Vagina (tissue), 2 donors: ENCODE data around the gene FGFRL1. TPM values are rescaled to one million over a fixed set of nuclear protein-coding genes. Genes with fewer than 3 reads are reported as not detected.

Source experiments
- DNase-seq, 2 donors: peaks; one replicate each; pipeline ENCODE4 v3.0.0-alpha.2; 2017; ENCODE audit errors: extremely low spot score in 2 of 2
- H3K27ac ChIP-seq: fragments of 200-600 bp; sonication (generic); one replicate; pipeline ENCODE4 v1.5.1; 2019
- H3K27me3 ChIP-seq: fragments of 200-600 bp; sonication (generic); one replicate; pipeline ENCODE4 v1.5.1; 2019
- H3K36me3 ChIP-seq, 2 donors: fragments of 200-600 bp; sonication (generic); one replicate each; pipeline ENCODE4 v1.5.1; 2017 to 2019
- H3K4me1 ChIP-seq: fragments of 200-600 bp; sonication (generic); one replicate; pipeline ENCODE4 v1.5.1; 2019
- H3K4me3 ChIP-seq, 2 donors: fragments of 200-600 bp; sonication (generic); 1 replicate in 1 of 2; 2 replicates in 1 of 2; pipeline ENCODE4 v1.5.1; 2016 to 2019
- H3K9me3 ChIP-seq: fragments of 200-600 bp; sonication (generic); one replicate; pipeline ENCODE4 v1.5.1; 2019
- CTCF ChIP-seq, 3 experiments: fragments of 450-650 bp in 2 of 3; fragments of 200-600 bp in 1 of 3; sonication (generic) in 1 of 3; IDR thresholded peaks; one replicate each; pipeline ENCODE4 v1.5.1; 2017 to 2019; ENCODE audit warnings: antibody characterized with exemption in 3 of 3, mild to moderate bottlenecking in 2 of 3, moderate library complexity in 2 of 3
- POLR2A ChIP-seq, 2 donors: fragments of 450-650 bp; IDR thresholded peaks; one replicate each; pipeline ENCODE4 v1.6.1; 2017; ENCODE audit warnings: antibody characterized with exemption in 2 of 2, mild to moderate bottlenecking in 2 of 2, moderate library complexity in 2 of 2
- POLR2AphosphoS5 ChIP-seq, 2 donors: sonication (generic); formaldehyde crosslinking; IDR thresholded peaks; one replicate each; pipeline ENCODE4 v1.9.0; 2017; ENCODE audit warnings: antibody characterized with exemption in 2 of 2, mild to moderate bottlenecking in 2 of 2, low read depth in 1 of 2; ENCODE audit not compliant: insufficient read depth in 1 of 2
- intact Hi-C: fragments of 100-400 bp; cut with DNase I; formaldehyde crosslinking; loops from one replicate; pipeline ENCODE4 v1.15.1; 2023
- total RNA-seq: library from RNA; depleted of rRNA; stranded (reverse); fragments of >200 nt; gene quantifications from one replicate; pipeline ENCODE4 v1.2.3, GENCODE V29; 2016

The FGFRL1 gene
- total RNA-seq, 1 donor from 2014 or later = 20.9 TPM

DNA sequence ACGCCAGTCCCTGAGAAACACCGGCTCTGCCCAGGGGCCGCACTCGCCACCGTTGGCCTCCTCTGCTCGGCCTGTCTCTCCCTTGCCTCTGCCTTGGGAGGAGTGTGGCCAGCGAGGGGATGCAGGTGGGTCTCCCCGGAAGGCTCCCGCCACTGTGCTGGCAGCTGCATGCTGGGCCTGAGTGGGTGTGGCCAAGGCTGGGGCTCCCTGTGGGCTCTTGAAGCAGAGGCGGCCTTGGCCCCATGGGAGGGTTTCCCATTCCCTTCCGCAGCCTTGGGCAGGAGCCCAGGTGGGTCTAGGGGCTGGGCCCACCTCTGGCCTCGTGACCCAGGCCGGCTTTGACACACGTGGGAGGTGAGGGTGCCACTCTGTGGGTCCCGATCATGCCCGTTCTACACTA lies 19.1 kb downstream of the FGFRL1 start:
- TF ChIP-seq POLR2AphosphoS5 (IDR thresholded peaks at IDR 0.05; ENCODE audit: insufficient read depth in 1 of 2, low read depth in 1 of 2) = no peak
- TF ChIP-seq CTCF (IDR thresholded peaks at IDR 0.05) = no peak
- TF ChIP-seq POLR2A (IDR thresholded peaks at IDR 0.05) = no peak
- peaks cover 19% of the 10 kb centered on the region for H3K4me1 ChIP-seq
- H3K27me3 ChIP-seq = no peaks in the 10 kb centered on the region
- DNase-seq = no peak
- no peak overlapping the region for H3K4me3 ChIP-seq
- no peak overlapping the region for H3K27ac ChIP-seq
- H3K36me3 ChIP-seq = no peaks in the 10 kb centered on the region
- H3K9me3 ChIP-seq = no peaks in the 10 kb centered on the region
- intact Hi-C loops = no loop called here

- intact Hi-C loops = no loop called here
- Histone ChIP-seq H3K36me3 (no peaks in the 10 kb centered on the region), H3K4me1 (peaks cover 21% of the 10 kb centered on the region), H3K27ac (no peak overlapping the region), H3K4me3 (no peak overlapping the region), H3K27me3 (no peaks in the 10 kb centered on the region), H3K9me3 (no peaks in the 10 kb centered on the region)
- TF ChIP-seq CTCF (IDR thresholded peaks at IDR 0.05) (no peak), POLR2AphosphoS5 (IDR thresholded peaks at IDR 0.05; ENCODE audit: insufficient read depth in 1 of 2, low read depth in 1 of 2) (no peak), POLR2A (IDR thresholded peaks at IDR 0.05) (no peak)
- DNase-seq = no peak
Observed at GRCh38 chr4:1031346-1031745, 19.9 kb downstream of the FGFRL1 start.

GRCh38 chr4:1031956-1032795 lies 20.8 kb downstream of the FGFRL1 start:
- peaks cover 21% of the 10 kb centered on the region for H3K4me1 ChIP-seq
- no peak overlapping the region for H3K4me3 ChIP-seq
- H3K36me3 ChIP-seq = no peaks in the 10 kb centered on the region
- no peaks in the 10 kb centered on the region for H3K27me3 ChIP-seq
- no peak for DNase-seq
- H3K27ac ChIP-seq = no peak overlapping the region
- H3K9me3 ChIP-seq = no peaks in the 10 kb centered on the region
- TF ChIP-seq POLR2A (IDR thresholded peaks at IDR 0.05) (no peak), POLR2AphosphoS5 (IDR thresholded peaks at IDR 0.05; ENCODE audit: insufficient read depth in 1 of 2, low read depth in 1 of 2) (no peak), CTCF (IDR thresholded peaks at IDR 0.05) (no peak)
- intact Hi-C loops = no loop called here

GRCh38 chr4:1032861-1033260 lies 21.4 kb downstream of the FGFRL1 start:
- Histone ChIP-seq H3K4me1 (peaks cover 21% of the 10 kb centered on the region), H3K4me3 (no peak overlapping the region), H3K9me3 (no peaks in the 10 kb centered on the region), H3K27ac (no peak overlapping the region), H3K27me3 (no peaks in the 10 kb centered on the region), H3K36me3 (no peaks in the 10 kb centered on the region)
- no peak for DNase-seq
- intact Hi-C loops = no loop called here
- no peak for TF ChIP-seq POLR2AphosphoS5 (IDR thresholded peaks at IDR 0.05; ENCODE audit: insufficient read depth in 1 of 2, low read depth in 1 of 2)
- TF ChIP-seq POLR2A (IDR thresholded peaks at IDR 0.05) = no peak
- TF ChIP-seq CTCF (IDR thresholded peaks at IDR 0.05) = no peak

DNA sequence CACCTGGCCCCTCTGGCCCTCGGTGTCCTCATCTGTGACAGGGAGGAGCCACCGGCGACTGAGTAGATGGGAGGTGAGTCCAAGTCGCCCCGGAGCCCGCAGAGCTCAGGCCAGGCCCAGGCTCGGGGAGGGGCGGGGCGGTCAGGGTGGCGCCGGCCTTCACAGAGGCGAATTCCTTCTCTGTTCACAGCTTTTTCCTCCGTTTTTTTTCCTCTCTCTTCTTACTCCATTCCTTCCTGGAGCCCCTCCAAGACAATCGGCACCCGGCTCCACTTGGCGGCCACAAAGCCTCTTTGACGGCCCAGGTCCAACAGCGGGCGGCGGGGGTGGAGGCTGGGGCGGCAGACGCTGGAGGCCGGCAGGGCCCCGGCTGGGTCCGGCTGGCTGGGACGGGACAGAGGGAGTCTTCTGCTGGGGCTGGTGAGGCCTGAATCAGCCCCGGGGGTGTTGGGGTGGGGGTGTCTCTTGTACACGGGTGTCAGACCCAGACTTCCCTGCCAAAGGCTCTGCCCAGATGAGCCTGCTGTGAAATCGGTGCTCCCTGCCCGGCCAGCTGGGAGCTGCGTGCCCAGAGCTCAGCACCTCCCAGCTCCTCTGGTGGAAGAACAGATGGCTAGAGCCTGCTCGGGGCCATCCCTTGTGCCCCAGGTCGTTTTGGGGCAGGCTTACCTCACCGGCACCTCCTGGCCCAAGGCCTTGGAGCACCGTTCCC lies 22.6 kb downstream of the FGFRL1 start:
- Histone ChIP-seq H3K9me3 (no peaks in the 10 kb centered on the region), H3K36me3 (no peaks in the 10 kb centered on the region), H3K27me3 (no peaks in the 10 kb centered on the region), H3K27ac (peak overlapping the region; percentile 63), H3K4me1 (peaks cover 21% of the 10 kb centered on the region), H3K4me3 (peak overlapping the region; percentile 24 to 26)
- intact Hi-C loops = no loop called here
- TF ChIP-seq POLR2AphosphoS5 (IDR thresholded peaks at IDR 0.05; ENCODE audit: insufficient read depth in 1 of 2, low read depth in 1 of 2) = no peak
- TF ChIP-seq CTCF (IDR thresholded peaks at IDR 0.05) = no peak
- TF ChIP-seq POLR2A (IDR thresholded peaks at IDR 0.05) = no peak
- DNase-seq = no peak
